ENCODE data around the gene SH3BP4.

SH3BP4 gene

GRCh38 chr2:235094457-235094856, 142.6 kb downstream of the SH3BP4 start:
- H3F3A ChIP-seq (ENCODE audit: control insufficient read depth, insufficient read depth), result no peaks in the 10 kb centered on the region
- no peak overlapping the region for H3K27ac ChIP-seq (ENCODE audit: low read depth, low read length)
- no peaks in the 10 kb centered on the region for H3K27me3 ChIP-seq (ENCODE audit: control insufficient read depth, low read length)
- H3K4me1 ChIP-seq (ENCODE audit: control insufficient read depth, low read length), result no peaks in the 10 kb centered on the region
- H3K79me2 ChIP-seq (ENCODE audit: control insufficient read depth, low read length), result no peaks in the 10 kb centered on the region
- no peak overlapping the region for H3K4me2 ChIP-seq (ENCODE audit: low read length)
- no peaks in the 10 kb centered on the region for H3K36me3 ChIP-seq (ENCODE audit: control insufficient read depth, low read length)
- H3K4me3 ChIP-seq (ENCODE audit: low read length), result no peak overlapping the region
- no peaks in the 10 kb centered on the region for H3K9me2 ChIP-seq (replicated peaks; ENCODE audit: control insufficient read depth, low read length)
- no peaks in the 10 kb centered on the region for H4K20me1 ChIP-seq (ENCODE audit: control insufficient read depth, insufficient read depth, low read depth, low read length)
- no peaks in the 10 kb centered on the region for H3K9me3 ChIP-seq (ENCODE audit: control insufficient read depth, insufficient read depth, low read length)
- TF ChIP-seq EZH2phosphoT487 (IDR thresholded peaks at IDR 0.05; ENCODE audit: borderline replicate concordance, low read length), result no peak
- no peak for TF ChIP-seq CTCF (IDR thresholded peaks at IDR 0.05; ENCODE audit: low read depth, low read length, poor library complexity, severe bottlenecking)

- H3K9me2 ChIP-seq (replicated peaks; ENCODE audit: control insufficient read depth, low read length), result no peaks in the 10 kb centered on the region
- H3K79me2 ChIP-seq (ENCODE audit: control insufficient read depth, low read length), result no peaks in the 10 kb centered on the region
- H4K20me1 ChIP-seq (ENCODE audit: control insufficient read depth, insufficient read depth, low read depth, low read length), result no peaks in the 10 kb centered on the region
- H3K9me3 ChIP-seq (ENCODE audit: control insufficient read depth, insufficient read depth, low read length), result no peaks in the 10 kb centered on the region
- H3K36me3 ChIP-seq (ENCODE audit: control insufficient read depth, low read length), result no peaks in the 10 kb centered on the region
- no peak overlapping the region for H3K4me2 ChIP-seq (ENCODE audit: low read length)
- no peaks in the 10 kb centered on the region for H3K4me1 ChIP-seq (ENCODE audit: control insufficient read depth, low read length)
- no peak for TF ChIP-seq EZH2phosphoT487 (IDR thresholded peaks at IDR 0.05; ENCODE audit: borderline replicate concordance, low read length)
- no peak for TF ChIP-seq CTCF (IDR thresholded peaks at IDR 0.05; ENCODE audit: low read depth, low read length, poor library complexity, severe bottlenecking)
- H3K27me3 ChIP-seq (ENCODE audit: control insufficient read depth, low read length), result no peaks in the 10 kb centered on the region
- no peak overlapping the region for H3K4me3 ChIP-seq (ENCODE audit: low read length)
- no peak overlapping the region for H3K27ac ChIP-seq (ENCODE audit: low read depth, low read length)
- no peaks in the 10 kb centered on the region for H3F3A ChIP-seq (ENCODE audit: control insufficient read depth, insufficient read depth)
Observed at GRCh38 chr2:235095569-235095968, 143.8 kb downstream of the SH3BP4 start.

- Histone ChIP-seq H3K4me3 (ENCODE audit: low read length) (no peak overlapping the region), H3F3A (ENCODE audit: control insufficient read depth, insufficient read depth) (no peaks in the 10 kb centered on the region), H3K4me2 (ENCODE audit: low read length) (no peak overlapping the region), H3K4me1 (ENCODE audit: control insufficient read depth, low read length) (no peaks in the 10 kb centered on the region), H3K79me2 (ENCODE audit: control insufficient read depth, low read length) (no peaks in the 10 kb centered on the region), H3K36me3 (ENCODE audit: control insufficient read depth, low read length) (no peaks in the 10 kb centered on the region), H3K27me3 (ENCODE audit: control insufficient read depth, low read length) (no peaks in the 10 kb centered on the region), H3K9me3 (ENCODE audit: control insufficient read depth, insufficient read depth, low read length) (no peaks in the 10 kb centered on the region), H3K27ac (ENCODE audit: low read depth, low read length) (no peak overlapping the region), H4K20me1 (ENCODE audit: control insufficient read depth, insufficient read depth, low read depth, low read length) (no peaks in the 10 kb centered on the region), H3K9me2 (replicated peaks; ENCODE audit: control insufficient read depth, low read length) (no peaks in the 10 kb centered on the region)
- TF ChIP-seq EZH2phosphoT487 (IDR thresholded peaks at IDR 0.05; ENCODE audit: borderline replicate concordance, low read length) (no peak), CTCF (IDR thresholded peaks at IDR 0.05; ENCODE audit: low read depth, low read length, poor library complexity, severe bottlenecking) (no peak)
Observed at GRCh38 chr2:235096447-235096846, 144.6 kb downstream of the SH3BP4 start.

GRCh38 chr2:235097196-235097595, 145.4 kb downstream of the SH3BP4 start:
- no peaks in the 10 kb centered on the region for H3K4me1 ChIP-seq (ENCODE audit: control insufficient read depth, low read length)
- H3K27ac ChIP-seq (ENCODE audit: low read depth, low read length), result no peak overlapping the region

More at GRCh38 chr2:235097196-235097595, 145.4 kb downstream of the SH3BP4 start:
- Histone ChIP-seq H4K20me1 (ENCODE audit: control insufficient read depth, insufficient read depth, low read depth, low read length) (no peaks in the 10 kb centered on the region), H3K4me3 (ENCODE audit: low read length) (no peak overlapping the region), H3K27me3 (ENCODE audit: control insufficient read depth, low read length) (no peaks in the 10 kb centered on the region), H3K4me2 (ENCODE audit: low read length) (no peak overlapping the region), H3K9me3 (ENCODE audit: control insufficient read depth, insufficient read depth, low read length) (no peaks in the 10 kb centered on the region), H3K9me2 (replicated peaks; ENCODE audit: control insufficient read depth, low read length) (no peaks in the 10 kb centered on the region), H3K79me2 (ENCODE audit: control insufficient read depth, low read length) (no peaks in the 10 kb centered on the region), H3F3A (ENCODE audit: control insufficient read depth, insufficient read depth) (no peaks in the 10 kb centered on the region), H3K36me3 (ENCODE audit: control insufficient read depth, low read length) (no peaks in the 10 kb centered on the region)
- TF ChIP-seq CTCF (IDR thresholded peaks at IDR 0.05; ENCODE audit: low read depth, low read length, poor library complexity, severe bottlenecking), result no peak
- no peak for TF ChIP-seq EZH2phosphoT487 (IDR thresholded peaks at IDR 0.05; ENCODE audit: borderline replicate concordance, low read length)
